ENCODE measurements around the gene IMPDH1.

IMPDH1 gene

DNA sequence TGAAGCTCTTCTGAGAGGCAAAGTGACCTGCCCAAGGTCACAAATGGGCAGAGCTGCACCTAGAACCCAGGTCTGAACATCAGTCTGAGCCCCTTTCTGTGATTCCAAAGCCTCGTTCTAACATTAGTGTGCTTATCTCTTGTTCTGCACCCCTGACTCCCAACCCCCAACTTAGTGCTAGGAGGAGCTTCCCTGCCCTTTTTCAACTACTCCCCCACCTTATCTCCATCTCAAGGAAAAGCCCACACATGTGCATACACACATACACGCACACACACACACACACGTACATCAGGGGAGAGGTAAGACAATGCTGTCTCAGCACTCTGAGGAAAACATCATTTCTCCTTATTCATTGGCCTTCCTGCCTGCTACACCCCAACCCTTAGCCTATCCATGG is 56.6 kb downstream of the IMPDH1 start:
- H3K4me3 ChIP-seq (ENCODE audit: low read depth, low read length): no peak overlapping the region
- POLR2A ChIA-PET: no interaction called here
- no peak for DNase-seq (ENCODE audit: low read depth, low spot score)
- TF ChIP-seq, protein P1, sequence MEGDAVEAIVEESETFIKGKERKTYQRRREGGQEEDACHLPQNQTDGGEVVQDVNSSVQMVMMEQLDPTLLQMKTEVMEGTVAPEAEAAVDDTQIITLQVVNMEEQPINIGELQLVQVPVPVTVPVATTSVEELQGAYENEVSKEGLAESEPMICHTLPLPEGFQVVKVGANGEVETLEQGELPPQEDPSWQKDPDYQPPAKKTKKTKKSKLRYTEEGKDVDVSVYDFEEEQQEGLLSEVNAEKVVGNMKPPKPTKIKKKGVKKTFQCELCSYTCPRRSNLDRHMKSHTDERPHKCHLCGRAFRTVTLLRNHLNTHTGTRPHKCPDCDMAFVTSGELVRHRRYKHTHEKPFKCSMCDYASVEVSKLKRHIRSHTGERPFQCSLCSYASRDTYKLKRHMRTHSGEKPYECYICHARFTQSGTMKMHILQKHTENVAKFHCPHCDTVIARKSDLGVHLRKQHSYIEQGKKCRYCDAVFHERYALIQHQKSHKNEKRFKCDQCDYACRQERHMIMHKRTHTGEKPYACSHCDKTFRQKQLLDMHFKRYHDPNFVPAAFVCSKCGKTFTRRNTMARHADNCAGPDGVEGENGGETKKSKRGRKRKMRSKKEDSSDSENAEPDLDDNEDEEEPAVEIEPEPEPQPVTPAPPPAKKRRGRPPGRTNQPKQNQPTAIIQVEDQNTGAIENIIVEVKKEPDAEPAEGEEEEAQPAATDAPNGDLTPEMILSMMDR (IDR thresholded peaks at IDR 0.05; ENCODE audit: insufficient read depth, low read length, missing control alignments): no peak
- CTCF ChIA-PET: interaction anchor here (0.7 to 4.3 kb wide), 9 partner anchors 9 to 73 kb away, joined by 3 to 41 read pairs (median 4); partner anchors contain the start of gene RBM28

DNA sequence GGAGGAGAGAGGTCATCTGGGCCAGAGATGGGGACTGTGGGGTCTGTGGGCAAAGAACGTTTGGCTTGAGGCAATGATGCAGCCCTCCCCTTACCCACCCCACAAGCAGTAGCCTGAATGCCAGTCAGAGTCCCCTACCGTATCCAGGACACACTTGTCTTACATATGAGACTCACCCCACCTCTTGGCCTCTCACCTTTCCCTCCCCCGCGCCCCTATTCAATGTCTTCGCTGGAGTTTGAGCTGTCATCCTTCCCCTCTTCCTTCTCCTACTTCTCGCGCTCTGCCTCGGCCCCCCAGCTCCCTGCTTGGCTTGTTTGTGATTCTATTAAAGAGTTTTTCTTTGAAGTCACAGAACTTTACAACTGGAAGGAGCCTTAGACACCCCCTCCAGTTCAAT is 57.1 kb downstream of the IMPDH1 start:
- no peak overlapping the region for H3K4me3 ChIP-seq (ENCODE audit: low read depth, low read length)
- ChIA-PET POLR2A (no interaction called here), CTCF (interaction anchor here (0.7 to 4.3 kb wide), 9 partner anchors 9 to 73 kb away, joined by 3 to 41 read pairs (median 4); partner anchors contain the start of gene RBM28)
- TF ChIP-seq, protein P1 (IDR thresholded peaks at IDR 0.05; ENCODE audit: insufficient read depth, low read length, missing control alignments): no peak
- no peak for DNase-seq (ENCODE audit: low read depth, low spot score)

DNA sequence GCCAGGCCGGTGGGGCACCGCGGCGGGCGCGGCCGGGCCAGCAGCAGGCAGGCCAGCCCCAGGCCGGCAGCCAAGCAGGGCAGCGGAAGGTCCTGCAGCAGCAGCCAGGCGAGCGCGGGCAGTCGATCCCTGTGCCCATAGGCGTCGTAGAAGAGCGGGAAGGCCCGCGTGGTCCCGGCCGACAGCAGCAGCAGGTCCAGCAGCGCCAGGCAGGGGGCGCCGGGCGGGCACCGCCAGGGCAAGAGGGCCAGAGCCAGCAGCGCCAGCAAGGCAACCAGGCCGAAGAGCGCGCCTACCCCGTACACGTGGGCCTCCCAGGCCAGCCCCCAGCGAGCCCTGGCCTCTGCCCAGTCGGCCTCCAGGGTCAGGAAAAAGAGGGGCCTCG is 57.6 kb downstream of the IMPDH1 start:
- TF ChIP-seq, protein P1 (IDR thresholded peaks at IDR 0.05; ENCODE audit: insufficient read depth, low read length, missing control alignments): peak; percentile 64
- POLR2A ChIA-PET: no interaction called here
- DNase-seq (ENCODE audit: low read depth, low spot score): no peak
- no peak overlapping the region for H3K4me3 ChIP-seq (ENCODE audit: low read depth, low read length)
- CTCF ChIA-PET: interaction anchor here (1.1 to 15.0 kb wide), 4 partner anchors 8 to 46 kb away, joined by 3 to 690 read pairs (median 24); partner anchors contain the start of gene RBM28

DNA sequence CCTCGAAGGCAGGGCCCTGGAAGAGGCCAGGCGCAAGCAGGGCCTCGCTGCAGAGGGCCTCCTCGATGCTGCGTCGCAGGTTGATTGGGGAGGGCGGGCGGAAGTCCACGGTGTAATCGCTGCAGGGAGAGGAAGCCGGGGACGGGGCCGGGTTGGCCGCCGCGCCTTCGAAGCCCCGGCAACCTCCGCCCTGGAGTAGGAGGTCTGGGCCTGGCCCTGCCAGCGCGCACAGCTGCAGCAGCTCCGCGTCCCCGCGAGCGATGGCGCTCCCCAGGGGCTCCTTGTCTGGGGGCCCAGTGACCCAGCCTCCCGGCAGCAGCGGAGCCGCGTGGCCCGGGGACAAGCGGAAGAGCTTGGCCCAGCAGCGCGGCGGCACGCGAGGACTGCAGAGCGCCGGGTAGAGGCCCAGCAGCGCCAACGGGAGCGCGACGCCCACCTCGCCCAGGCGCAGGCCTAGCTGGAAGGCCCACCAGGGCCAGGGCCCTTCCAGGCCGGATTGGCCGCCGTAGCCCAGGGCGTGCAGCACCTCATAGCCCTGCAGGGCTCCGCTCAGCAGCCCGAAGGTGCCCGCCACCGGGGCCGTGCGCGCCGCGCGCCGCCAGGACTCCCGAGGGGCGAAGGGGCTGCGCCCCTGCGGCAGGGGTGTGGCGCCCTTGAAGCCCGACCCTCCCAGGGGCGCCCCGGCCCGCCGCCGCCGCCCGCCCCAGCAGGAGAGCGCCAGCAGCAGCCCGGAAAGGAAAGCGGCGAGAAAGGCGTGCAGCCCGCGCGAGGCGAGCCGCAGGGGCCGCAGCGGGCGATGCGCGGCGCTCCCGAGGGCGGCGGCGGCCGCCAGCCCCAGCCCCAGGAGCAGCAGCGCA is 58.3 kb downstream of the IMPDH1 start:
- ChIA-PET CTCF (interaction anchor here (15.0 kb wide), 1 partner anchor 34 kb away, joined by 690 read pairs; no protein-coding TSS in a partner anchor), POLR2A (no interaction called here)
- H3K4me3 ChIP-seq (ENCODE audit: low read depth, low read length): no peak overlapping the region
- TF ChIP-seq, protein P1 (IDR thresholded peaks at IDR 0.05; ENCODE audit: insufficient read depth, low read length, missing control alignments): no peak
- no peak for DNase-seq (ENCODE audit: low read depth, low spot score)

DNA sequence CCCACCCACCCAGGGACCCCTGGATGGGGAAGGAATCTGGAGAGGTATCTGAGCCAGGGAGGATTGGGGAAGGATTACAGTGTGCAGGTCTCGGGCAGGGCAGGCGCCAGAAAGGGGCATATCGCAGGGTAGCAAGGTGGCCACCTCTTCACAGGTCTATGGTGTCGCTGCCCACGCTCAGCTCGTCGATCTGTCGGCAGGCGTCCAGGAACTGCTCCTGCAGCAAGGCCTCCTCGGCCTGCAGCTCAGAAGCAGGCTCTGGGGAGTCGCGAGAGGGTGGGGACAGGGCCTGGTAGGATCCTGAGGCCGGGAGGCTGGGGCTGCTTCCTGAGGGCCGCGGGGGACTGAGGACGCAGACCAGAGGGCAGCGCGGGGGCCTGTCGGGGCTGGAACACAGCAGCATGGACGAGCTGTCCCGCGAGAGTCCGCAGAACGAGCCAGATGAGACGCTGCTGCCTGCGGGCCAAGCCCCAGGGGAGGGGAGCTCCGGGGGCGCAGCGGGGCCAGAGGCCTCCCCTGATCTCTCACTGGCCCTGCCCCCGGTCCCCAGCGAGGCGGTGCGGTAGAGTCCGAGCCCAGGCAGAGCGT is 59.0 kb downstream of the IMPDH1 start:
- CTCF ChIA-PET: interaction anchor here (1.2 to 15.0 kb wide), 4 partner anchors 8 to 47 kb away, joined by 4 to 690 read pairs (median 26); no protein-coding TSS in a partner anchor
- POLR2A ChIA-PET: interaction anchor here (1.2 kb wide), 1 partner anchor 37 kb away, joined by 3 read pairs; no protein-coding TSS in a partner anchor
- DNase-seq (ENCODE audit: low read depth, low spot score): no peak

More for the DNA sequence above, 59.0 kb downstream of the IMPDH1 start:
- TF ChIP-seq, protein P1 (IDR thresholded peaks at IDR 0.05; ENCODE audit: insufficient read depth, low read length, missing control alignments): no peak
- no peak overlapping the region for H3K4me3 ChIP-seq (ENCODE audit: low read depth, low read length)
